ENCODE data around the gene ATG13.

Gene ATG13

DNA sequence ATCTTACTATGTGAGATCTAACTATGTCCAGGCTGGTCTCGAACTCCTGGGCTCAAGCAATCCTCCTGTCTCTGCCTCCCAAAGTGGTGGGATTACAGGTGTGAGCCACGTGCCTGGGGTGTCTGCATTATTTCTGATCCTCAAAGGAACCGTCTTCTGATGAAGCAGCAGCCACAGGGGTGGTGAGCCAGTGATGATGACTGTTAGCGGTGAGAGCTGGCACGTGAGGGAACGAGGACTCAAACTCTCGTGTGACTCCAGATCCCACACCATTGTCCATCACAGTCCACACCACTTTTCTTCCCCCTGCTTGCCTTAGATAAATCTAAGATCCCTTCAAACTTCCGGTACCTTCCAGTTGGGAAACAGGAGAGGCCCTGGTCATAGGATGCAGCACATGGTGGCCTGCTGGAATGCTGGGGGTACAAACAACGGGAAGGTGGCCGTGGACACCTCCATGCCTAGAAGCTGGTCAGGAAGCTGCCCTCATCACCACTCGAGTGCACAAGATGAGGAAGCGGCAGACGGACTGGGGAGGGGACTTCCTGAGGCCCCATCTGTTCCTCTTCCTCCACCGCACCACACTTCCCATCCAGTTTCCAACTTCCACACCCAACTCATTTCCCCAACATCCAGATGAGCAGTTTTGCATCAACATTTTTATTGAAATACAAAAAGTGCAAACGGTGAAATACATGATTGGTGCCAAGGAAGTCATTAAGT is 59.2 kb downstream of the ATG13 start:
- DNase-seq (ENCODE audit: low read depth) = no peak

DNA sequence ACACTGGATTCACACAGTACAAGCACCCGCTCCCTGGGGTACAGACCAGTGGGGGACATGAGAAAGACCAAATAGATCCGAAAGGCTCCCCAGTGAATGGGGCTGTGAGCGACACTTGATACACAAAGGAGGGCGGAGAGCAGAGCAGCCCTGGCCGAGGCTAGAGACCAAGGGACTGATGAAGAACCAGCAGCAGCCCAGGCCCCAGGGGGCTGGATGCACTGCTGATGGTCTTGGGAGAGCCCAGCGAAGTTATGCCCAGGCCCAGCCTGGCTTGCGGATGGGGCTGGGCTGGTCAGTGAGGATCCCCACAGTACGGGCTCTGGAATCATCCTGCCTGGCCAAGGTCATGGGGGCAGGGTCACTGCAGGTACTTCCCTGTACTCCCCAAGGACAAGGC is 59.8 kb downstream of the ATG13 start:
- no peak for DNase-seq (ENCODE audit: low read depth)

DNA sequence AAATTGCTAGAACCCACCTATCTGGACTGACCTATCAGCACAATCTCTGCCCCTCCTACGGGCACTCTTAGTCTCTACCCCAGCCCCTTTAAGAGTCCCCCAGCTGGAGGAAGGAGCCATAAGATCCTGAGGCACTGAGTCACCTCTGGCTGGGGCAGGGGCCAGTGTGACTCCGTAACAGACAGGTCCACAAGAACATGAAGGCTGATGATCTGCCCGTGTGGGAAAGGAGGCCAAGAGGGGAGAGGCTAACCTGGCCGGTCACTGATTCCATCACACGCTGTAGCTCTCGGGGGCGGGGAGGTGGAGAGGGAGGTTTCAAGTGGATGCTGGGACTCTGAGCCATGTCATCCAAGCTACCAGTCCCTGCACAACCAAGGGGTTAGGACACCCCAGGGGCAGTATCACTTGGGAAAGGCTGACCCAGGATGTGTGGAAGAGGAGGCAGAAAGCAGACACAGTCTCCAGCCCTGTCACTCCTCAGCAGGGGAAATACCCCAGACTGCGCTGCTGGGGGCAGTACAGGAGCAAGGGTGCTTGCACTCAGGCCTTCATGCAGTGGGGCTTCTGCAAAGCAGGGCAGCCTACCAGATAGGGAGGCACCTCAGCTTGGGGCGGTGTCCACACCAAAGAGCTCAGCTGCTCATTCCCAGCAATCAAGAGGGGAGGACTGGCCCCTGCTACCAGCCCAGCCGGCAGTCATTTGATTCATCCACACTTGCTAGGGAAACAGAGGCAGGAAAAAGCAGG is 60.8 kb downstream of the ATG13 start:
- DNase-seq (ENCODE audit: low read depth) = no peak

DNA sequence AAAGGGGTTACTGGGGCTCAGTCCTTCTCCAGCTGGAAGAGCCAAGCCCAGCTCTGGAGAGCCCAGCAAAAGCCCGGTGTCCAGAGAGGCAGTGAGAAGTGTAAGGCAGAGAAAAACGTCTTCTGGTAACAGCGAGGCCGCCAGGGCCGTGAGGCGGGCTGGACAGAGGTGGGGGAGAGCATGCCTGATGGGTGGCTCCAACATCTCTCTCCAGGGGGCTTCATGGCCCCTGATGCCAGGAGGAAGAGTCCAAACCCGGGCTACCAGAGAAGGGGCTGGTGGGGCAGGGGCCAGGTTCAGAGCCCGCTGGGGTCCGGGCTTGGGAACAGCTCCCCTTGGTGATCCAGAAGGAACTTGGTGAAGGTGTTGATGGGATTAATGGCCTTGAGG is 61.4 kb downstream of the ATG13 start:
- DNase-seq (ENCODE audit: low read depth) = no peak

DNA sequence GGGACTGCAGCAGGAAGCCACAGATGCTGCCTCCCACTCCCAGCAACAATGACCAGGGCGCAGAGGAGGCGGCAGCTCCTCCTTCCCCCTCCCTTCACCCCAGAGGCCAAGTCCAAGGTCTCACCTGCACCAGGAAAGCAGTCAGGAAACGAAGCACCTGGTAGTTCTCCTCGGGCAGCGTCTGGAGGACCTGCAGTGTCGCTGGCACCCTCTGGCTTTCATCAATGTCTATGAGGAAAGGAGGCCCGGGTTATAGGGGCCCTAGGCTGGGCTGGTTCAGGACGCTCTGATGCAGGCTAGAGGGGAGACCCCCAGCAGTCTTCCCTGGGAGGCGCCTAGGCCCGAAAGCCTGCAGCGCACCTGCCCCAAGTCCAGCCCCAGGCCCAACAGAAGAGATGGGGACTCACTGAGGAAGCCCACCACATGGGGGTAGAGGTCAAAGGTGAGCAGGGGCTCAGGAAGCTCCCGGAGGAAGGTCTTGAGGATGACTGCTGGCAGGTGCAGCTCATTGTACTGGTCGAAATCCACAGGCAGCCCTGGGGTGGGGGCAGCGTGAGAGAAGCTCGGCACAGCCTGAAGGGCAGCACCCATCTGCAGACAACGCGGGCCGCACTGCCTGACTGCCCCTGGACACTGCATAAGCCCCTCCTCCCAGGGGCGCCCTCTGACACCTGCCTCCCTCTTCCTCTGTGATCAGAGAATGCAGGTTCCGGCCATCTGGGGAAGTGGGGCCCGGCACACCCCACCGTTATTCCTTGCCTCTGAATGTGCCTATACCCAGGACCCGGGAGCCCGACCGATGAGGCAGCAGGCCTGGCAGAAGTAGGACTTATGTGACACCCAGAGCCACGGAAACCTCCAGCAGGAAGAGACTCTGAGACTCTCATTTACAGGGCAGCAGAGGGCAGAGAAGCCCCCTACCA is 62.1 kb downstream of the ATG13 start:
- no peak for DNase-seq (ENCODE audit: low read depth)

GRCh38 chr11:46680164-46680760 is 62.9 kb downstream of the ATG13 start:
- DNase-seq (ENCODE audit: low read depth) = no peak

- no peak for DNase-seq (ENCODE audit: low read depth)
Observed at GRCh38 chr11:46680815-46681214, 63.5 kb downstream of the ATG13 start.

DNA sequence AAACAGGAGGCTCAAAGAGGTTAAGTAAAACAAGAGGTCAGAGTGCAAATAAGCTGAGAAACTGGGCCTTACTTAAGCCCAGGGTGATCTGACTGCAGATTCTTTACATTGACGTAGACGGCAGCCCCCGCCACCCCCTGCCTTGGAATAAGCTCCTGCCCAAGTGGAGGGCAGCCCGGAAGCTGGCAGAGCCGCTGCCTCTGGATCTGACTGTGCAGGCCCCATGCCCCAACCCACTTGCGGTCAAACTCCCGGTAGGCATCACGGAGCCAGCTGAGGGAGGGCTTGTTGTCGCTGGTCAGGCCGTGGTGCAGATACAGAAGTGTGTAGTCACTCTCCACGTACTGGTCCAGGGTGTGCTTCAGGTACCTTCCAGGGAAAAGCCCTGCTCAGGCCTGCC is 64.5 kb downstream of the ATG13 start:
- no peak for DNase-seq (ENCODE audit: low read depth)

DNA sequence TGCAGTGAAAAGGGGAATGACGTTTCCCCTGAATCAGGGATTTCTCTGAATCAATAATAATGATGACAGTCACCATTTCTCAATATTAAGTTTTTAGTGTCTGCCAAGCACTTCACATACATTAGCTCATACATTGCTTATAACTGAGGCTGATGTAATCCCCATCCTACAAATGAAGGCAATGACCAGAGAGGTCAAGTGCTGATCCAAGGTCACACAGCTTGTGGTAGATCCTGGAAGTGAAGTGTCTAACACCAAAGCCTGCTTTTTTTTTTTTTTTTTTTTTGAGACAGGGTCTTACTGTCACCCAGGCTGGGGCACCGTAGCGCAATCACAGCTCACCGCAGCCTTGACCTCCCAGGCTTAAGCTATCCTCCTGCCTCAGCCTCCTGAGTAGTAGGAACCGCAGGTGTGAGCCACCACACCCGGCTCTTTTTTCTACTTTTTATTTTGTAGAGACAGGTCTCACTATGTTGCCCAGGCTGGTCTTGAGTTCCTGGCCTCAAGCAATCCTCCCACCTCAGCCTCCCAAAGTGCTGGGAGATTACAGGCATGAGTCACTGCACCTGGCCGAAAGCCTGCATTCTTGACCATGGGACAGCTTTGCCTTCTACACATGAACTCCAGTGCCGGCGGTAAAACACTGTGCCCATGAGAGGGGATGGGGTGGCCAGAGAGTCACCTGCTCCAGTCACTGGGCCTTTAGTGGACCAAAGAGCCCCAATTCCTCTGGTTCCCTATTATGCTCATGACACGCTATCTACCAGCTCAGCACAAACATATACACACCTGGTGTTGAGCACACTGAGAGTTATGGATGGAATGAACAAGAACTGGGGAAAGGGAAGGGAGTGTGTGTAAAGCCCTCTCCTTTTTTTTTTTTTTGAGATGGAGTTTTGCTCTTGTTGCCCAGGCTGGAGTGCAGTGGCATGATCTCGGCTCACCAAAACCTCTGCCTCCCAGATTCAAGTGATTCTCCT is 65.7 kb downstream of the ATG13 start:
- DNase-seq (ENCODE audit: low read depth) = no peak

DNA sequence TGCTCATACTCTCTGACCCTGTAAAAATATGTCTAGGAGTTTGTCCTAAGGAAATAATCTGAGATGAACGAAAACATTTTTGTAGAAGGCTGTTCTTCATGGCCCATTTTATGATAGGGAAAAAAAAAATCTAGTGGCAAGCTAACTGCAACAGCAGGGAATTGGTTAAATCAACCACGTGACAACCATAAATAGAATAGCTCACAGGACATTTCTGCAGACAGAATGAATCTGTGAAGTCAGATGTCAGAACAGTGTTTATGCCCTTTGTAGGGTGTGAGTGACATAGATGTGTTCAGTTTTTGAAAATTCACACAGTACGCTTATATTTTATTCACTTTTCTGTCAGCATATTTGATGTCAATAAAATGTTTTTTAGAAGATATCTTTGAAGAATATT is 67.0 kb downstream of the ATG13 start:
- no peak for DNase-seq (ENCODE audit: low read depth)

GRCh38 chr11:46686886-46687795 is 69.8 kb downstream of the ATG13 start:
- DNase-seq (ENCODE audit: low read depth) = no peak

DNA sequence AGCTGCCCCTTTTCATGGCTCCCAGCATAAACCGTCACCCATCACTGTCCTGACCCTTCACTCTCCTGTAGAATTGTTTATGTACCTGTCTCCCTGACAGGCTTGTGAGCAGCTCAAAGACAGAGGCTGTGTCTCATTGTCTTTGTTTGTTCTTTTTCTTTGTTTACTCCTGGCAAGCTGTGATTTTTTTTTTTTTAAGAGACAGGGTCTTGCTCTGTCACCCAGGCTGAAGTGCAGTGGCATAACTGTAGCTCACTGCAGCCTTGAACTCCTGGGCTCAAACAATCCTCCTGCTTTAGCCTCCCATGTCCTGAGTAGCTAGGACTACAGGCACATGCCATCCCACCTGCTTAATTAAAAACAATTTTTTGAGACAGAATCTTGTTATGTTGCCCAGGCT is 73.3 kb downstream of the ATG13 start:
- DNase-seq (ENCODE audit: low read depth) = no peak

DNA sequence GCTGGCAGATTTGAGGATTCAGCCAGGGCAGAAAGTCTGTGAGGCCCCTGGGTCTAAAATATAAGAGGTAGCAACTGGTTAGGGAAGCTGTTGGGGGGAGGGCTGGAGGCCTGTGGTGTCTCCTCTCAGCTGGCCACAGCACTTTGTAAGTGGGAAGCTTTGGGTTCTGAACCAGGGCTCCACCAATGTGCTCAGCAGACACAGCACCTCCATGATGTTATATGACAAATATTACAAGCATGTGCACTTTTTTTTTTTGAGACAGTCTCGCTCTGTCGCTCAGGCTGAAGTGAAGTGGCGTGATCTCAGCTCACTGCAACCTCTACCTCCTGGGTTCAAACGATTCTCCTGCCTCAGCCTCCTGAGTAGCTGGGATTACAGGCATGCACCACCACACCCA is 75.1 kb downstream of the ATG13 start:
- no peak for DNase-seq (ENCODE audit: low read depth)

DNA sequence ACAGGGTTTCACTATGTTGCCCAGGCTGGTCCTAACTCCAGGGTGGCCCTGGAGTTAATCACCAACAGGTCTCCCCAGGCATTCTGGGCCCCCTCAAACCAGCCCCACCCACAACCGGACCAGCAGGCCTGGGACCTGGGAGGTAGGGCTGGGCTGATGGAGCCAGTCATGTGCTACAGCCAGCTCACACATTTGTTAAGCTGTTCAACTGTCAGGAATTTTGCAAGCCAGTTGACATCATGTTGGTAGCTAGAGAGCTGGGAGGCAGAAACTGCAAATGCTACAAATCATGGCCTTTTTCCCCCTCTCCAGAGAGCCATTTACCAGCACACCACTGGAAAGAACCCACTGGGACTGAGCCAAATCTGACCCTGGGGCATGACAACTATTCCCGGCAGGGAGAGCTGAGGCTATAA is 76.3 kb downstream of the ATG13 start:
- no peak for DNase-seq (ENCODE audit: low read depth)

DNA sequence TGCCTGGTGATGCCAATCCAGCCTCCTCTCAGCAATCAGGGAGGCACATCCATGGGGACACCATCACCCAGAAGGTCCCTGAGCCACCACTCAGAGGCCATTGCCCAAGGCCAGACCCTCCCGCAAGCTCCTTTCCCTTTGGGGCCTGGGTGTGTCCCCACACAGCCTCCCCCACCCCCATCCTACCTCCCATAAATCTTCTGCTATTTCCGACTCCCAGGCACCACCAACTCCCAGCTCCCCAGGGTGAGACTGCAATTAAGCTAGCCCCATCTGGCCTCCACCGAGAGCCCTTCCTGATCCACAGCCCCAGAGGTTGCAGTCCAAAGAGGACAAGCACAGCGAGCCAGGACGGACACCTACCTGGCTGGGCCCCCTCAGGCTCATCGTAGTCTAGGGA is 76.7 kb downstream of the ATG13 start:
- no peak for DNase-seq (ENCODE audit: low read depth)

- no peak for DNase-seq (ENCODE audit: low read depth)
Observed at GRCh38 chr11:46694607-46695006, 77.3 kb downstream of the ATG13 start.

DNA sequence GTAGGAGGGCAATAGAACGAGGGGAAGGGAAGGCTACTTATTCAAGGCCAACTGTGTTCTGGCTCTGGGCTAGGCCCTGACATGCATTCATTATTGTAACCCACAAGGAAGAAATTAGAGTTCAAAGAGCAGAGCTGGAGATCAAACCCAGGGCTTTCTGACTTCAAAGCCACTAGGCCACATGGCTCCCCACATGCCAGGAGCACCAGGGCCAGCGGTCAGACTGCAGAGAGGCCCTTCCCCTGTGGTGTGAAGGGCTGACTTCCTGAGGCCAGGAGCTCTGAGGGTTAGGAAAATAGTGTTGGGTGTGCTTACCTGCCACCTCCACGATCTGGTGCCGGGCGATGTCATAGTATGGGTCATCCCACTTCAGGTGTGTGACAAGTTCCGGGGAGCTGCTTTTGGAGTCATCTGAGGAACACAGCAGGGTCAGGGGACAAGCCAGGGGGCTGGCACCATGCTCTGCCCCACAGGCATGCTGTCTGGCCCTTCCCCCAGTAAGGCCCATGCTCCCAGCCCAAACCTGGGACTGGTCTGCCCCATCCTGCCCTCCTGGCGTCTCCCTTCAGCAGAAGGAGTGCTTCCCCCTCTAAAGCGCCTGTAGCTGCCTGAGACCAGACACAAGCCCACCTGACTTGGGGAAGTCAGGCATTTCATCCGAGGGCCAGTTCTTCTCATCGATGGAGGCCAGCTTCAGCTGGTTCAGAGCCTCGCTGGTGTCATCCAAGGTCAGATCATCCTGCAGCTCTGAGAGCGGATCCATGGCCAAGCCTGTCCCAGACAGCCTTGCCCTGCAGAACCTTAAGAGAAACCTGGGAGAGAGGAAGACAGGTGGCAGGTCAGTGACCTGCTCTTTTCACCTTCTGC is 78.2 kb downstream of the ATG13 start:
- DNase-seq (ENCODE audit: low read depth) = no peak

DNA sequence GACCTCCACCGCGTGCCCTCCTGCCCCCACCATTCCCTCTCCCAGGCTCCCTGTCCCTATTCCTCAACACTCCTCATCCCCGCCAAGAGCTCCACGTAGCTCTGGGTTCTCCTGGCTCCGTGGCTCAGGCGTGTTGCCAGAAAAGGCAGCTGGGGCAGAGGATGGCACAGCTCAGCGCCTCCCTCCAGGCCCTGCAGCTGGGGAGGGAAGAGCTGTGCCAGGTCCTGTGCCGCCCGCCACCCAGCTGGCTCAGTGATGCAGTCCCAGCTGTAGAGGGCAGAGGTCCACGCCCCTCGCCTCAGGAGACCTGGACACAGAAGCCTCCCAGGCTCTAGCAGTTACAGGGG is 78.8 kb downstream of the ATG13 start:
- no peak for DNase-seq (ENCODE audit: low read depth)

GRCh38 chr11:46697303-46697702 is 80.0 kb downstream of the ATG13 start:
- DNase-seq (ENCODE audit: low read depth) = no peak

Data from activated T-cell treated with anti-CD3 and anti-CD28 coated beads for 48 hours (primary cell).